Endothelial cell of umbilical vein (primary cell): Measurements from ENCODE around the gene GRIK3. TPM values are rescaled to one million over a fixed set of nuclear protein-coding genes. Genes with fewer than 3 reads are reported as not detected.

Experiments
- BruUV-seq: library from RNA; stranded (reverse); fragments of 400-500 nt; replicated peaks from 2 replicates; lab custom pipeline; 2021; lab: Mats Ljungman, UMichigan
- CTCF ChIA-PET: fragments of 300-600, 350-600 bp; sonication (Branson Sonifier 250); formaldehyde crosslinking; loops from one replicate; lab custom pipeline; 2021; ENCODE audit warnings: antibody characterized with exemption, inconsistent platforms; lab: Charles Lee
- POLR2A ChIA-PET: fragments of 300-600, 350-600 bp; sonication (Branson Sonifier 250); formaldehyde crosslinking; loops from one replicate; lab custom pipeline; 2021; ENCODE audit warnings: antibody characterized with exemption, inconsistent platforms; lab: Charles Lee
- DNase-seq: peaks from one replicate; pipeline ENCODE4 v3.0.0-alpha.2; 2011; ENCODE audit warnings: low read depth, low spot score
- FAIRE-seq: peaks from 2 replicates; lab custom pipeline; 2011; peaks lifted over from hg19 to GRCh38; lab: Jason Lieb, UNC
- H2AFZ ChIP-seq: 2 replicates; pipeline ENCODE4 v1.6.0; 2012; ENCODE audit warnings: low read depth, low read length, control low read depth, inconsistent platforms
- H3K27ac ChIP-seq: 2 replicates; pipeline ENCODE4 v1.5.1; 2011; ENCODE audit warnings: low read depth, mild to moderate bottlenecking, control low read depth, low read length, moderate library complexity; ENCODE audit not compliant: insufficient read depth
- H3K27me3 ChIP-seq, 2 experiments: 2 replicates each; pipeline versions ENCODE4 v1.6.0 to v1.6.1; 2011; ENCODE audit warnings: low read length in 2 of 2, mixed read lengths in 1 of 2; ENCODE audit not compliant: control insufficient read depth in 2 of 2, insufficient read depth in 2 of 2
- H3K36me3 ChIP-seq, 2 experiments: 2 replicates in 1 of 2; 3 replicates in 1 of 2; pipeline ENCODE4 v1.5.1; 2011; ENCODE audit warnings: low read length in 2 of 2, mild to moderate bottlenecking in 1 of 2, moderate library complexity in 1 of 2; ENCODE audit not compliant: control insufficient read depth in 2 of 2, insufficient read depth in 2 of 2; ENCODE audit errors: extremely low read depth in 1 of 2
- H3K4me1 ChIP-seq: 3 replicates; pipeline ENCODE4 v1.5.1; 2011; ENCODE audit warnings: mild to moderate bottlenecking, low read length; ENCODE audit not compliant: control insufficient read depth, insufficient read depth; ENCODE audit errors: extremely low read depth
- H3K4me2 ChIP-seq: 2 replicates; pipeline ENCODE4 v1.6.1; 2011; ENCODE audit warnings: low read length, control low read depth, mixed read lengths; ENCODE audit not compliant: insufficient read depth
- H3K4me3 ChIP-seq, 3 experiments: fragments of 200-600 bp in 1 of 3; sonication (generic), shearing (Covaris generic) in 1 of 3; replicated peaks in 1 of 3; 2 replicates each; pipeline ENCODE4 v1.5.1; 2011 to 2016; ENCODE audit warnings: control low read depth in 3 of 3, low read length in 3 of 3, mild to moderate bottlenecking in 2 of 3, inconsistent platforms in 1 of 3, low read depth in 1 of 3, moderate library complexity in 1 of 3; ENCODE audit not compliant: insufficient read depth in 1 of 3
- H3K79me2 ChIP-seq: 2 replicates; pipeline ENCODE4 v1.6.0; 2012; ENCODE audit warnings: low read length, inconsistent platforms; ENCODE audit not compliant: control insufficient read depth, insufficient read depth
- H3K9ac ChIP-seq: replicated peaks from 2 replicates; pipeline ENCODE3; 2011; ENCODE audit warnings: low read length, control low read depth; ENCODE audit not compliant: insufficient read depth; ENCODE audit errors: extremely low read depth
- H3K9me1 ChIP-seq: replicated peaks from 3 replicates; pipeline ENCODE4 v1.6.0; 2011; ENCODE audit warnings: mild to moderate bottlenecking, low read length; ENCODE audit not compliant: control insufficient read depth, insufficient read depth; ENCODE audit errors: extremely low read depth
- H3K9me3 ChIP-seq: replicated peaks from 2 replicates; pipeline ENCODE4 v1.5.1; 2012; ENCODE audit warnings: low read length, inconsistent platforms; ENCODE audit not compliant: control insufficient read depth, insufficient read depth
- H4K20me1 ChIP-seq: replicated peaks from 2 replicates; pipeline ENCODE3; 2011; ENCODE audit warnings: mild to moderate bottlenecking, low read length; ENCODE audit not compliant: control insufficient read depth, insufficient read depth; ENCODE audit errors: extremely low read depth
- CTCF ChIP-seq, 2 donors: IDR thresholded peaks; 1 replicate in 1 of 2; 2 replicates in 1 of 2; pipeline ENCODE4 v1.5.1; 2011; ENCODE audit warnings: low read length in 2 of 2, mild to moderate bottlenecking in 2 of 2, moderate library complexity in 2 of 2, control low read depth in 1 of 2, inconsistent platforms in 1 of 2, low read depth in 1 of 2; ENCODE audit not compliant: insufficient read depth in 1 of 2; ENCODE audit errors: extremely low read depth in 1 of 2
- EZH2 ChIP-seq: IDR thresholded peaks from 2 replicates; pipeline ENCODE4 v1.6.1; 2012; ENCODE audit warnings: borderline replicate concordance, low read depth, mild to moderate bottlenecking, moderate library complexity, low read length, inconsistent platforms; ENCODE audit not compliant: severe bottlenecking
- GATA2 ChIP-seq: IDR thresholded peaks from 2 replicates; pipeline ENCODE4 v1.7.0; 2011; ENCODE audit warnings: low read depth, mild to moderate bottlenecking, moderate library complexity, mixed read lengths, low read length; ENCODE audit not compliant: insufficient read length, insufficient read depth
- JUN ChIP-seq: IDR thresholded peaks from 2 replicates; pipeline ENCODE4 v1.6.1; 2011; ENCODE audit warnings: borderline replicate concordance, low read depth; ENCODE audit not compliant: insufficient read length, insufficient read depth
- MYC ChIP-seq: IDR thresholded peaks from one replicate; pipeline ENCODE4 v1.6.1; 2011; ENCODE audit warnings: mild to moderate bottlenecking, low read depth, low read length
- POLR2AphosphoS5 ChIP-seq: IDR thresholded peaks from 2 replicates; pipeline ENCODE4 v1.6.1; 2012; ENCODE audit warnings: low read depth, mild to moderate bottlenecking, control low read depth, low read length, moderate library complexity; ENCODE audit not compliant: insufficient read depth
- dilution Hi-C: fragments of 300-500 bp; cut with MboI; formaldehyde crosslinking; loops from one replicate; pipeline ENCODE4 v1.15.0; 2019; ENCODE audit warnings: low sequenced_read_pairs; ENCODE audit not compliant: extremely low pct_ligation_motif_present
- intact Hi-C: fragments of 100-400 bp; cut with micrococcal nuclease; formaldehyde crosslinking; loops from one replicate; pipeline ENCODE4 v1.10.0; 2022
- polyA plus RNA-seq, 4 experiments: library from polyadenylated mRNA; depleted of rRNA in 3 of 4; stranded (reverse) in 3 of 4; unstranded in 1 of 4; fragments of >200 nt; gene quantifications; 2 replicates each; pipeline versions ENCODE4 v1.2.1 to v1.2.3, GENCODE V29; 2011 to 2012; ENCODE audit warnings: missing spikeins in 1 of 4
- total RNA-seq: library from RNA; stranded (reverse); gene quantifications from 2 replicates; pipeline ENCODE4 v1.2.3, GENCODE V29; 2021

The GRIK3 gene
- total and polyA plus RNA-seq, 2 donors (not counting 3 experiments of a cell fraction or from before 2014, with no cell fraction given) = not detected

GRCh38 chr1:36882536-36883285 lies 151.6 kb downstream of the GRIK3 start:
- no peak overlapping the region for H2AFZ ChIP-seq
- no peaks in the 10 kb centered on the region for H3K9me3 ChIP-seq
- H3K79me2 ChIP-seq = no peaks in the 10 kb centered on the region
- peaks cover 3% of the 10 kb centered on the region for H3K4me1 ChIP-seq
- no peaks in the 10 kb centered on the region for H3K36me3 ChIP-seq
- ChIA-PET POLR2A (no interaction called here), CTCF (no interaction called here)
- no TSS peak for BruUV-seq
- TF ChIP-seq JUN = no peak
- no peak for TF ChIP-seq EZH2
- no peak for TF ChIP-seq CTCF (IDR thresholded peaks at IDR 0.05; ENCODE audit: extremely low read depth in 1 of 2, insufficient read depth in 1 of 2, low read depth in 1 of 2, low read length in 2 of 2)
- TF ChIP-seq POLR2AphosphoS5 = no peak
- TF ChIP-seq GATA2 = no peak
- TF ChIP-seq MYC = no peak
- H4K20me1 ChIP-seq = no peaks in the 10 kb centered on the region
- no peaks in the 10 kb centered on the region for H3K27me3 ChIP-seq
- no peak for DNase-seq
- dilution Hi-C loops = no loop called here
- FAIRE-seq = no peak
- intact Hi-C loops = no loop called here
- H3K9ac ChIP-seq = no peak overlapping the region
- H3K4me2 ChIP-seq = no peak overlapping the region
- no peak overlapping the region for H3K4me3 ChIP-seq
- no peak overlapping the region for H3K27ac ChIP-seq
- H3K9me1 ChIP-seq = no peaks in the 10 kb centered on the region
